ENCODE data around the gene NELL1.

The NELL1 gene

DNA sequence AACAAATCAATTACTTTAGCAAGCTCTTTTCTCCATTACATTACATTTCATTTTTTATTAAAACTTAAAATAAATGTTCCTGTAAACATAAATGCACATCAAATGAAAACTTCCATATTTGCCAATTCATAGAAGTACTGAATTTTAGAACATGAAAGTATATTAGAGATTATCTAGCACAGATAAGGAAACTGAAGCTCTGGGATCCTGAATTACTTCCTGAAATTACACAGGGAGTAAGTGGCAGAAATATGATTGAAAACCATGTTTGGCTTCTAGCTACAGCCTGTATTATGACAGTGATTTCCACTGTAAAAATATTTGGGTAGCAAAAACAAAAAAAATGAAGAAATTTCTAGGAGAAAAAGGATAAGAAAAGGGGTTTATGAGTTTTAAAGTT is 387.3 kb downstream of the NELL1 start:
- Histone ChIP-seq H3K27ac (ENCODE audit: poor library complexity, severe bottlenecking) (no peak overlapping the region), H3K9me3 (ENCODE audit: severe bottlenecking) (no peaks in the 10 kb centered on the region), H3K4me3 (ENCODE audit: severe bottlenecking) (no peak overlapping the region), H3K27me3 (ENCODE audit: insufficient read depth, poor library complexity, severe bottlenecking) (peaks cover 2% of the 10 kb centered on the region), H3K36me3 (ENCODE audit: low read depth) (no peaks in the 10 kb centered on the region), H3K4me1 (ENCODE audit: insufficient read depth, poor library complexity, severe bottlenecking) (no peaks in the 10 kb centered on the region)
- ATAC-seq (ENCODE audit: low read depth) (no peak), DNase-seq (ENCODE audit: low spot score) (no peak)
- TF ChIP-seq, protein P1, sequence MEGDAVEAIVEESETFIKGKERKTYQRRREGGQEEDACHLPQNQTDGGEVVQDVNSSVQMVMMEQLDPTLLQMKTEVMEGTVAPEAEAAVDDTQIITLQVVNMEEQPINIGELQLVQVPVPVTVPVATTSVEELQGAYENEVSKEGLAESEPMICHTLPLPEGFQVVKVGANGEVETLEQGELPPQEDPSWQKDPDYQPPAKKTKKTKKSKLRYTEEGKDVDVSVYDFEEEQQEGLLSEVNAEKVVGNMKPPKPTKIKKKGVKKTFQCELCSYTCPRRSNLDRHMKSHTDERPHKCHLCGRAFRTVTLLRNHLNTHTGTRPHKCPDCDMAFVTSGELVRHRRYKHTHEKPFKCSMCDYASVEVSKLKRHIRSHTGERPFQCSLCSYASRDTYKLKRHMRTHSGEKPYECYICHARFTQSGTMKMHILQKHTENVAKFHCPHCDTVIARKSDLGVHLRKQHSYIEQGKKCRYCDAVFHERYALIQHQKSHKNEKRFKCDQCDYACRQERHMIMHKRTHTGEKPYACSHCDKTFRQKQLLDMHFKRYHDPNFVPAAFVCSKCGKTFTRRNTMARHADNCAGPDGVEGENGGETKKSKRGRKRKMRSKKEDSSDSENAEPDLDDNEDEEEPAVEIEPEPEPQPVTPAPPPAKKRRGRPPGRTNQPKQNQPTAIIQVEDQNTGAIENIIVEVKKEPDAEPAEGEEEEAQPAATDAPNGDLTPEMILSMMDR (IDR thresholded peaks at IDR 0.05; ENCODE audit: poor library complexity, severe bottlenecking) = no peak

GRCh38 chr11:21059879-21060278 is 390.5 kb downstream of the NELL1 start:
- H3K36me3 ChIP-seq (ENCODE audit: low read depth) = no peaks in the 10 kb centered on the region
- TF ChIP-seq, protein P1 (IDR thresholded peaks at IDR 0.05; ENCODE audit: poor library complexity, severe bottlenecking) = no peak
- H3K4me3 ChIP-seq (ENCODE audit: severe bottlenecking) = no peak overlapping the region
- no peak for ATAC-seq (ENCODE audit: low read depth)
- no peaks in the 10 kb centered on the region for H3K9me3 ChIP-seq (ENCODE audit: severe bottlenecking)
- H3K27ac ChIP-seq (ENCODE audit: poor library complexity, severe bottlenecking) = no peak overlapping the region
- DNase-seq (ENCODE audit: low spot score) = no peak
- no peaks in the 10 kb centered on the region for H3K4me1 ChIP-seq (ENCODE audit: insufficient read depth, poor library complexity, severe bottlenecking)
- H3K27me3 ChIP-seq (ENCODE audit: insufficient read depth, poor library complexity, severe bottlenecking) = peaks cover 2% of the 10 kb centered on the region

- no peak overlapping the region for H3K27ac ChIP-seq (ENCODE audit: poor library complexity, severe bottlenecking)
- H3K27me3 ChIP-seq (ENCODE audit: insufficient read depth, poor library complexity, severe bottlenecking) = no peaks in the 10 kb centered on the region
- DNase-seq (ENCODE audit: low spot score) = no peak
- TF ChIP-seq, protein P1 (IDR thresholded peaks at IDR 0.05; ENCODE audit: poor library complexity, severe bottlenecking) = no peak
- no peak overlapping the region for H3K4me3 ChIP-seq (ENCODE audit: severe bottlenecking)
- no peak for ATAC-seq (ENCODE audit: low read depth)
- H3K4me1 ChIP-seq (ENCODE audit: insufficient read depth, poor library complexity, severe bottlenecking) = no peaks in the 10 kb centered on the region
- H3K36me3 ChIP-seq (ENCODE audit: low read depth) = no peaks in the 10 kb centered on the region
- H3K9me3 ChIP-seq (ENCODE audit: severe bottlenecking) = no peaks in the 10 kb centered on the region
Measured at GRCh38 chr11:21066030-21066429, 396.6 kb downstream of the NELL1 start.

- H3K27me3 ChIP-seq (ENCODE audit: insufficient read depth, poor library complexity, severe bottlenecking) = no peaks in the 10 kb centered on the region
- ATAC-seq (ENCODE audit: low read depth) (no peak), DNase-seq (ENCODE audit: low spot score) (no peak)
- no peaks in the 10 kb centered on the region for H3K4me1 ChIP-seq (ENCODE audit: insufficient read depth, poor library complexity, severe bottlenecking)
- TF ChIP-seq, protein P1 (IDR thresholded peaks at IDR 0.05; ENCODE audit: poor library complexity, severe bottlenecking) = no peak
- H3K9me3 ChIP-seq (ENCODE audit: severe bottlenecking) = no peaks in the 10 kb centered on the region
- H3K4me3 ChIP-seq (ENCODE audit: severe bottlenecking) = no peak overlapping the region
- no peak overlapping the region for H3K27ac ChIP-seq (ENCODE audit: poor library complexity, severe bottlenecking)
- no peaks in the 10 kb centered on the region for H3K36me3 ChIP-seq (ENCODE audit: low read depth)
Measured at GRCh38 chr11:21068886-21069285, 399.5 kb downstream of the NELL1 start.

GRCh38 chr11:21069909-21070308 is 400.5 kb downstream of the NELL1 start:
- no peak for DNase-seq (ENCODE audit: low spot score)
- Histone ChIP-seq H3K4me3 (ENCODE audit: severe bottlenecking) (no peak overlapping the region), H3K27ac (ENCODE audit: poor library complexity, severe bottlenecking) (no peak overlapping the region), H3K27me3 (ENCODE audit: insufficient read depth, poor library complexity, severe bottlenecking) (no peaks in the 10 kb centered on the region), H3K9me3 (ENCODE audit: severe bottlenecking) (no peaks in the 10 kb centered on the region), H3K36me3 (ENCODE audit: low read depth) (no peaks in the 10 kb centered on the region), H3K4me1 (ENCODE audit: insufficient read depth, poor library complexity, severe bottlenecking) (no peaks in the 10 kb centered on the region)
- TF ChIP-seq, protein P1 (IDR thresholded peaks at IDR 0.05; ENCODE audit: poor library complexity, severe bottlenecking) = no peak
- no peak for ATAC-seq (ENCODE audit: low read depth)

Measured in RWPE2 (cell line).